ENCODE measurements around the gene WDR87. TPM values are rescaled to one million over a fixed set of nuclear protein-coding genes. Genes with fewer than 3 reads are reported as not detected.

WDR87 gene
- total and polyA plus RNA-seq, 10 of the 15 experiments (the other 5 are each of a cell fraction or from before 2014, with no cell fraction given): not detected

DNA sequence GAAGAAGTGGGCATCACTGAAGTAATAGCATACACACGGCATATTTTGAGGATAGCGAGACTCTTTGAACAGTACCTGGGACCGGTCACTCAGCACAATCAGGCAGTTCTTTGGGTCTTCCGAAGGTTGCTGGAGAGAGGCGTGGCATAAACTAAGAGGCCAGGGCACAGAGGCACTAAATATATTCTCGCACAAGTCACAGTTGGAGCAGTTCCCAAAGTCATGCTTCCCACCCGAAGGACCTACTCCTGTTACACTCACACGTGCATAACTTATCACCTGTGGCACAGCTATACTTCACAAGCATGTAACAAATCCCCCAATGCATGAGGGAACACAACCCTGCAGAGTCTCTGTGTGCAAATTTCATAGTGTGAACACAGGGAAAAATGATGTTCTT is 10.2 kb downstream of the WDR87 start:
- ChIA-PET POLR2A (no interaction called here), RAD21 (ENCODE audit: unreplicated experiment) (interaction anchor here (0.6 to 1.4 kb wide), 3 partner anchors 10 to 440 kb away, joined by 3 to 7 read pairs (median 4); partner anchors contain the start of genes CATSPERG, SIPA1L3 and WDR87), CTCF (interaction anchor here (0.8 to 1.8 kb wide), 4 partner anchors 47 to 432 kb away, joined by 3 to 4 read pairs (median 3); no protein-coding TSS in a partner anchor), SMC1A (ENCODE audit: uncharacterized antibody, unreplicated experiment) (interaction anchor here (1.9 kb wide), 1 partner anchor 348 kb away, joined by 4 read pairs; no protein-coding TSS in a partner anchor)
- Histone ChIP-seq H3K79me2 (ENCODE audit: control insufficient read depth, insufficient read depth, low read length) (no peaks in the 10 kb centered on the region), H3K36me3 (ENCODE audit: control insufficient read depth in 2 of 2, insufficient read depth in 2 of 2, low read length in 1 of 2) (no peaks in the 10 kb centered on the region), H3K4me1 (ENCODE audit: control insufficient read depth, insufficient read depth, low read length) (no peaks in the 10 kb centered on the region; the same call in 1 of the 2 replicates), H3K27ac (ENCODE audit: control insufficient read depth, insufficient read depth) (no peak overlapping the region), H3K9ac (ENCODE audit: control insufficient read depth, insufficient read depth, low read length) (no peak overlapping the region), H3K4me2 (ENCODE audit: control insufficient read depth, insufficient read depth) (no peak overlapping the region), H2AFZ (ENCODE audit: control insufficient read depth, low read depth, low read length) (no peak overlapping the region), H3K4me3 (no peak overlapping the region), H3K9me3 (replicated peaks; ENCODE audit: control insufficient read depth, insufficient read depth, low read length) (no peaks in the 10 kb centered on the region; the same call in 2 of the 3 replicates), H3K27me3 (replicated peaks in 1 of 2; ENCODE audit: control insufficient read depth in 2 of 2, insufficient read depth in 2 of 2, low read length in 1 of 2) (peaks cover 0 to 2% of the 10 kb centered on the region in 2 experiments; a peak in 1 of 4 replicates), H4K20me1 (ENCODE audit: control insufficient read depth, insufficient read depth) (no peaks in the 10 kb centered on the region)
- TF ChIP-seq POU2F2 (IDR thresholded peaks at IDR 0.05; ENCODE audit: borderline replicate concordance, low read depth, low read length) (no peak), WRNIP1 (IDR thresholded peaks at IDR 0.05; ENCODE audit: borderline replicate concordance, low read depth, low read length) (no peak), ZNF622 (IDR thresholded peaks at IDR 0.05) (no peak), MXI1 (IDR thresholded peaks at IDR 0.05; ENCODE audit: low read depth, low read length) (no peak), RBBP5 (conservative IDR thresholded peaks at IDR 0.05) (no peak), EGR1 (IDR thresholded peaks at IDR 0.05; ENCODE audit: borderline replicate concordance in 1 of 2, low read depth in 2 of 2, low read length in 2 of 2) (no peak)
- TF ChIP-seq, protein P1, sequence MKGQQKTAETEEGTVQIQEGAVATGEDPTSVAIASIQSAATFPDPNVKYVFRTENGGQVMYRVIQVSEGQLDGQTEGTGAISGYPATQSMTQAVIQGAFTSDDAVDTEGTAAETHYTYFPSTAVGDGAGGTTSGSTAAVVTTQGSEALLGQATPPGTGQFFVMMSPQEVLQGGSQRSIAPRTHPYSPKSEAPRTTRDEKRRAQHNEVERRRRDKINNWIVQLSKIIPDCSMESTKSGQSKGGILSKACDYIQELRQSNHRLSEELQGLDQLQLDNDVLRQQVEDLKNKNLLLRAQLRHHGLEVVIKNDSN (IDR thresholded peaks at IDR 0.05; ENCODE audit: borderline replicate concordance, extremely low read length, insufficient read depth, low read depth, low read length): no peak
- TF ChIP-seq, protein P2, sequence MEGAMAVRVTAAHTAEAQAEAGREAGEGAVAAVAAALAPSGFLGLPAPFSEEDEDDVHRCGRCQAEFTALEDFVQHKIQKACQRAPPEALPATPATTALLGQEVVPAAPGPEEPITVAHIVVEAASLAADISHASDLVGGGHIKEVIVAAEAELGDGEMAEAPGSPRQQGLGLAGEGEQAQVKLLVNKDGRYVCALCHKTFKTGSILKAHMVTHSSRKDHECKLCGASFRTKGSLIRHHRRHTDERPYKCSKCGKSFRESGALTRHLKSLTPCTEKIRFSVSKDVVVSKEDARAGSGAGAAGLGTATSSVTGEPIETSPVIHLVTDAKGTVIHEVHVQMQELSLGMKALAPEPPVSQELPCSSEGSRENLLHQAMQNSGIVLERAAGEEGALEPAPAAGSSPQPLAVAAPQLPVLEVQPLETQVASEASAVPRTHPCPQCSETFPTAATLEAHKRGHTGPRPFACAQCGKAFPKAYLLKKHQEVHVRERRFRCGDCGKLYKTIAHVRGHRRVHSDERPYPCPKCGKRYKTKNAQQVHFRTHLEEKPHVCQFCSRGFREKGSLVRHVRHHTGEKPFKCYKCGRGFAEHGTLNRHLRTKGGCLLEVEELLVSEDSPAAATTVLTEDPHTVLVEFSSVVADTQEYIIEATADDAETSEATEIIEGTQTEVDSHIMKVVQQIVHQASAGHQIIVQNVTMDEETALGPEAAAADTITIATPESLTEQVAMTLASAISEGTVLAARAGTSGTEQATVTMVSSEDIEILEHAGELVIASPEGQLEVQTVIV (IDR thresholded peaks at IDR 0.05; ENCODE audit: borderline replicate concordance, partially characterized antibody): no peak
- DNase-seq (ENCODE audit: low read depth, low spot score) (no peak), FAIRE-seq (no peak), ATAC-seq (no peak)
- no TSS peak for BruUV-seq (replicated peaks)
- WGBS (ENCODE audit: insufficient coverage, insufficient replicate concordance, low lambda C conversion rate, missing lambda C conversion rate): 54% methylated on average over 8 of the region's 8 CpGs
- in situ Hi-C loops (cut with MboI): no loop called here
- intact Hi-C loops (cut with micrococcal nuclease; ENCODE audit: unreplicated experiment): loop anchor here (5.0 kb wide), 1 partner anchor 331 kb away; no protein-coding TSS in a partner anchor
